Muscle of leg (tissue), 11 donors: Measurements from ENCODE around the gene NPW. TPM values are rescaled to one million over a fixed set of nuclear protein-coding genes. Genes with fewer than 3 reads are reported as not detected.
"Not testable (repeated sequence)": the region's sequence is repeated elsewhere in the genome, so short reads cannot be mapped to it uniquely, and the experiment has no call there.

Experiments used
- DNase-seq: peaks from one replicate; pipeline ENCODE4 v3.0.0; 2013
- H3K27ac ChIP-seq: one replicate; pipeline ENCODE4 v1.5.1; 2013; ENCODE audit warnings: mild to moderate bottlenecking, low read length, control low read depth
- H3K27me3 ChIP-seq: one replicate; pipeline ENCODE4 v1.6.1; 2013; ENCODE audit warnings: low read length; ENCODE audit not compliant: control insufficient read depth, insufficient read depth
- H3K36me3 ChIP-seq: one replicate; pipeline ENCODE4 v1.6.1; 2013; ENCODE audit warnings: low read length; ENCODE audit not compliant: control insufficient read depth, insufficient read depth
- H3K4me1 ChIP-seq: one replicate; pipeline ENCODE4 v1.6.1; 2013; ENCODE audit warnings: low read length; ENCODE audit not compliant: control insufficient read depth, insufficient read depth
- H3K4me3 ChIP-seq: one replicate; pipeline ENCODE4 v1.5.1; 2013; ENCODE audit warnings: low read length, control low read depth
- H3K9me3 ChIP-seq: replicated peaks from 2 replicates; pipeline ENCODE4 v1.6.1; 2013; ENCODE audit warnings: low read depth, low read length; ENCODE audit not compliant: control insufficient read depth
- WGBS: methylation state at CpG from one replicate; pipeline ENCODE4 v1.1.5; 2013; ENCODE audit warnings: missing lambda C conversion rate; ENCODE audit not compliant: insufficient coverage; 5-methylcytosine and 5-hydroxymethylcytosine counted together
- polyA plus RNA-seq, 8 donors: library from polyadenylated mRNA; unstranded; fragments of 120-200 nt; gene quantifications; one replicate each; pipeline versions ENCODE4 v1.2.1 to v1.2.3, GENCODE V29; 2013; ENCODE audit warnings: inconsistent platforms in 1 of 8, low replicate concordance in 1 of 8; ENCODE audit not compliant: insufficient read length in 8 of 8, insufficient read depth in 1 of 8
- total RNA-seq: library from RNA; stranded (reverse); fragments of 120-200 nt; gene quantifications from one replicate; pipeline ENCODE4 v1.2.4, GENCODE V29; 2013

NPW gene
- total and polyA plus RNA-seq, 9 donors = 0.57 to 5.4 (median 2.3) TPM

- Histone ChIP-seq H3K4me3 (peak overlapping the region; percentile 50), H3K4me1 (peaks cover 63% of the 10 kb centered on the region), H3K9me3 (no peaks in the 10 kb centered on the region), H3K27me3 (peaks cover 6% of the 10 kb centered on the region), H3K27ac (no peak overlapping the region), H3K36me3 (peaks cover 8% of the 10 kb centered on the region)
- no peak for DNase-seq
- WGBS = 79% methylated on average over 14 of the region's 18 CpGs
Observed at GRCh38 chr16:2028620-2029220, 9.1 kb downstream of the NPW start.

- WGBS = 76% methylated on average over 21 of the region's 22 CpGs
- H3K9me3 ChIP-seq = no peaks in the 10 kb centered on the region
- peaks cover 6% of the 10 kb centered on the region for H3K27me3 ChIP-seq
- no peak for DNase-seq
- H3K4me1 ChIP-seq = peaks cover 62% of the 10 kb centered on the region
- H3K4me3 ChIP-seq = no peak overlapping the region
- H3K27ac ChIP-seq = no peak overlapping the region
- H3K36me3 ChIP-seq = peaks cover 8% of the 10 kb centered on the region
Observed at GRCh38 chr16:2029350-2029749, 9.8 kb downstream of the NPW start.

GRCh38 chr16:2030036-2030435, 10.5 kb downstream of the NPW start:
- WGBS = 88% methylated on average over 8 of the region's 11 CpGs
- Histone ChIP-seq H3K27me3 (peaks cover 6% of the 10 kb centered on the region), H3K4me1 (peaks cover 67% of the 10 kb centered on the region), H3K27ac (no peak overlapping the region), H3K4me3 (no peak overlapping the region), H3K9me3 (no peaks in the 10 kb centered on the region), H3K36me3 (peaks cover 8% of the 10 kb centered on the region)
- DNase-seq = no peak

DNA sequence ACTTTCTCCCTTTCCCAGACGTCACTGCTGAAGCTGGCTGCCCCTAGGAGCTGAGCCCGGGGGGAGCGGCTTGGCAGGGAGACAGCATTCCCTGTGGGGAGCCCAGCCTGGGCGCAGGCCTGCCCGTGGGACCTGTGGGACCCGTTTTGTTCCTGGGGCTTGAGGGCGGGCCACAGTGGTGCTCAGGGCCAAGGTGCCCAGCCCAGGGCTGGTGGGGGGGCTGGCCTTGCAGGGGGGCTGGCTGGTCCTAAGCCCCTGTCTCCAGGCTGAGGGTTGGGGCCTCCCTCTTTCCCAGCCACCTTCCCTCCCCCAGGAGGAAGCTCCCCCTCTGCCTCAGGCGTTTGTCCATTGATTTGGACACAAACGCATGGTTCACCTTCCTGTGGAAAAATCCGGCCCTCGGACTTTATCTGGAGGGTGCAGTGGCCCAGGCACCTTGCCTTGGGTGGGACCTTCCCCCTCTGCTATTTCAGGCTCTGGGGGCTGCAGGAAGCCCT, 11.5 kb downstream of the NPW start:
- Histone ChIP-seq H3K27me3 (peaks cover 4% of the 10 kb centered on the region), H3K4me1 (peaks cover 69% of the 10 kb centered on the region), H3K27ac (peak overlapping the region; percentile 42), H3K9me3 (no peaks in the 10 kb centered on the region), H3K4me3 (no peak overlapping the region), H3K36me3 (peaks cover 8% of the 10 kb centered on the region)
- WGBS = 70% methylated on average over 10 of the region's 11 CpGs
- peak; percentile 33 for DNase-seq

- peak overlapping the region; percentile 81 for H3K27ac ChIP-seq
- H3K27me3 ChIP-seq = peaks cover 2% of the 10 kb centered on the region
- peaks cover 75% of the 10 kb centered on the region for H3K4me1 ChIP-seq
- peak overlapping the region; percentile 8 for H3K4me3 ChIP-seq
- peaks cover 20% of the 10 kb centered on the region for H3K36me3 ChIP-seq
- H3K9me3 ChIP-seq = no peaks in the 10 kb centered on the region
- peak; percentile 58 for DNase-seq
- 52% methylated on average over 9 of the region's 15 CpGs for WGBS
Observed at GRCh38 chr16:2032285-2033056, 12.9 kb downstream of the NPW start.

DNA sequence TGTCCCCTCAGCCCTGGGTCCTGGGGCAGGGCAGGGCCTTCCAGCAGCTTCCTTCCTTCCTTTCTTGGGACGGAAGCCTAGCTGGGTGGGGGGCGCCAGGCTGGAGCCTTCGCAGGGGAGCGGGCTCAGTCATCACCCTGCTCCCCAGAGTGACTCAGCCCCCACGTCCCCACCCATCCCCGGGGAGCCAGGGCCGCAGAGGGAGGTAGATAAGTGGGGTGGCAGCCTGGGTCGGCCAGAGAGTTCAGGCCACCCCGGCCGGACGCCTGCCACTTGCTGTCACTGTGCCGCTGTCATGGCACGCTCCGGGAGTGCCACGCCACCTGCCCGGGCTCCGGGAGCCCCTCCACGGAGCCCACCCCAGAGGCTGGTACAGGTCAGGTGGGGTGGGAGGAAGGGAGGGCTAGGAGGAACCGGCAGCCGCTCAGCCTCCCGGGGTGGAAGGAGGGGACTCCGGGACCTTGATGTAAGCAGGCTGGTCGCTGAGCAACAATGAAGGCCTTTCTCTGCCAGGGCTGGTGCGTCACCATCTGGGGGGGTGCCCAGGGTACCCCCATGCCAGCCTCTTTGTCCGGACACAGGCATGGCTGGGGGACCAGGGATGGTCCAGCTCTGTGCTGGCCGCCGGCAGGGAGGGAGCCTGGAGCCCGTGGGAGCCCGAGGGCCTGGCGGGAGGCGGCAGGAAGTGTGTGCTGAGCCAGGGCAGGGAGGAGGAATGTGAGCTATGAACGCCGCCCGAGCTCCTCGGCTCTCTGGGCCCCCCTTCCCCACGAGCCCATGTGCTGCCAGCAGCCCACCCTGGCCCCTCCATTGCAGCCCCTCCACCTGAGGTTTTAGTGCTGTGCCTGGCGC, 13.7 kb downstream of the NPW start:
- Histone ChIP-seq H3K27me3 (no peaks in the 10 kb centered on the region), H3K4me3 (peak overlapping the region; percentile 8), H3K4me1 (peaks cover 74% of the 10 kb centered on the region), H3K27ac (peak overlapping the region; percentile 81), H3K36me3 (peaks cover 23% of the 10 kb centered on the region), H3K9me3 (no peaks in the 10 kb centered on the region)
- DNase-seq = peak; percentile 74
- 2% methylated on average over 12 of the region's 37 CpGs for WGBS

DNA sequence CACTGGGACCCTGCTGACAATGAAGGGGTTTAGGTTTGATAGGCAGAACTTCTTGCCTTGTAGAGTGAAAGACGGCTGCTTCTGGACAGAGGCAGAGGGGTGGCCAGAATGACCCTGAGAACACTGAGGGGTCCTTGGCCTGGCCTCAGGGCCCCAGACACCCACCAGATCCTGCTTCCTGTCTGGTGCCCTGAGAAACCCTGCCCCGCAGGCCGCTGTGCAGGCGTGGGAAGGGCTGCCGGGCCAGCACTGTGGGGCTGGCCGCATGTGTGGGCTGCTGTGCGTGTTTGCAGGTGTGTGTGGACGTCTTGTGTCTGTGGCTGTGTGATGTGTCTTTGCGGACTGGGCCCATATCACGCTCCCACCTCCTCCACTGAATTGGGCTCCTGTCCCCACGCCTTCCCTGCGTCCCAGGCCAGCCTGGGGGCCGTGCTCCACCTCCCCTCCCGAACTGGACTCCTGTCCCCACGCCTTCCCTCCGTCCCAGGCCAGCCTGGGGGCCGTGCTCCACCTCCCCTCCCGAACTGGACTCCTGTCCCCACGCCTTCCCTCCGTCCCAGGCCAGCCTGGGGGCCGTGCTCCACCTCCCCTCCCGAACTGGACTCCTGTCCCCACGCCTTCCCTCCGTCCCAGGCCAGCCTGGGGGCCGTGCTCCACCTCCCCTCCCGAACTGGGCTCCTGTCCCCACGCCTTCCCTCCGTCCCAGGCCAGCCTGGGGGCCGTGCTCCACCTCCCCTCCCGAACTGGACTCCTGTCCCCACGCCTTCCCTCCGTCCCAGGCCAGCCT, 14.5 kb downstream of the NPW start:
- Histone ChIP-seq H3K27ac (peak overlapping the region; percentile 81), H3K4me3 (peak overlapping the region; percentile 8), H3K36me3 (peaks cover 27% of the 10 kb centered on the region), H3K4me1 (peaks cover 75% of the 10 kb centered on the region)
- not testable (repeated sequence) for H3K27me3 ChIP-seq, DNase-seq, H3K9me3 ChIP-seq
- 17% methylated on average over 1 of the region's 32 CpGs for WGBS

GRCh38 chr16:2034696-2035430, 15.3 kb downstream of the NPW start:
- H3K27ac ChIP-seq = peak overlapping the region; percentile 80
- no peak for DNase-seq
- H3K9me3 ChIP-seq = no peaks in the 10 kb centered on the region
- H3K4me3 ChIP-seq = no peak overlapping the region
- peaks cover 77% of the 10 kb centered on the region for H3K4me1 ChIP-seq
- H3K36me3 ChIP-seq = peaks cover 23% of the 10 kb centered on the region
- H3K27me3 ChIP-seq = no peaks in the 10 kb centered on the region
- WGBS = 58% methylated on average over 10 of the region's 17 CpGs
